Measurements from ENCODE around the gene NPFFR2.
"Not testable (repeated sequence)": the region's sequence is repeated elsewhere in the genome, so short reads cannot be mapped to it uniquely, and the experiment has no call there.

The NPFFR2 gene

GRCh38 chr4:72031868-72032608 is at the start of gene NPFFR2:
Gene NPFFR2, plus strand, starts transcription at chr4:72032000. Its CDS starts 96,592 bp downstream, at chr4:72128592.
- DNase-seq, result peak; percentile 64 to 73

DNA sequence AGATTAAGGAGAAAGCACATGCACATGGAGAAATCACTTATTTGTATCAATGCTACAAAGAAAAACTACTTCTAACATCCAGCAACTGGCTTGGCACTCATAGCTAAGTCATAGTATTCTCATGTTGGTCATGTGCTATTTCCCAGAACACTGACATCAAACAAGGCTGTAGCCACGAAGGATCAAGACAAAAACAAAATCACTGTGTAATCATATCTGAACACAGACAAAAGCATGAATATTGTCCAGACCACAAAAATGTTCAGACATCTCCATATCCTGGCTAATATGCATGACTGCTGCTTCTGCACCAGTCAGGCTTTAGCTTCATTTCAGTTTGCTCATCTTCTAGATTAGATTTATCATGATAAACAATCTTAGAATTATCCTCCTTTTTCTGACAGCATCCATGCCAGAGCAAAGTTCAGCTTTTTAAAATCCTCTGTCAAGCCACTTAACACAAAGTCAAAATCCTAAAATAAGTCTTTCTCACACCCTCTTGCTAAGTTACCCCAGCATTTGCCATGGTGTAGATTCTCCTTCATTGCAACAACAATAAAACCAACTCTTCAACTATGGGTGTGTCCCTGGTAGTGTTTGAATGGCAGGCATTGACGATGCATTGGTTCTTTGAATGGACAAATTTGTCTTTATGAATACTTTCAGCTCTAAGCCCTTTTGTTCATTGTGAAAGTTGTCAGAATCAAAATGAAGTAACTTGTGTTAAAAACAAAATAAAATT is 39.1 kb upstream of the NPFFR2 start:
- DNase-seq, result no peak

- no peak for DNase-seq
Observed at GRCh38 chr4:71994559-71994958, 37.2 kb upstream of the NPFFR2 start.

DNA sequence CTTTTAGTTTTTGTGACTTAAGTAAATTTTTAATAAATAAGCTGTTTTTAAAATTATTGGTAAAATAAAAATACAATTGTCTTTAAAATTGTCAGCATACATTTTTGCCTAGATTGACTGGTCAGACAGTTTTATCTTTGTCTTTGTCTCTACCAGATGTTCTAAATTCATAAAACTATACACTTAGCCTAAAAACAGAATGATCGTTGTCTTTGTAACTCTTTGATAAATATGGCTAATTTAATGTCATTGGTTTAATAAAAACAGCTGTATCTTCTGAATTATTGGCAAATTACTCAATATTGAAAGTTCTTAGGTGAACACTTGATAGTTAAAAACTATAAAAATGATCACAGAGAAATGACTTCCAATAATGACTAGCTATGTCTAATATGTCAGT is 36.5 kb upstream of the NPFFR2 start:
- DNase-seq, result no peak

DNA sequence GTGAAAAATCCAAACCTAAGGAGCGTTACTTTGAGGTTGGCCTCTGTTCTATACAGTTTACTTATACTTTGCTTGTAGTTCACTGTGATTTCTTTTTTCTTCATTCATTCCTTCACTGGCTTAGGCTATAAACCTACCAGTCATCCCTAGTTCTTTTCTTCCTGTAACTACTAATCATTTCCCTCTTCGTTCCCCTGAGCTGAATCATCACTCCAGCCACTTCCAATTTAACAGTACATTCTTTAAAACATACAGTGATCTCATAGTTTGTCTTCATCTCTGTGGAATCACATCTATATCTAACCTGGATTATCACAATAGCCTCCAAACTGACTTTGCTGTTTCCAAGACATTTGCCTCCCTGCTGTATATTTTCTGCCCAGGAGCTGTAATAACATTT is 25.2 kb upstream of the NPFFR2 start:
- no peak for DNase-seq

DNA sequence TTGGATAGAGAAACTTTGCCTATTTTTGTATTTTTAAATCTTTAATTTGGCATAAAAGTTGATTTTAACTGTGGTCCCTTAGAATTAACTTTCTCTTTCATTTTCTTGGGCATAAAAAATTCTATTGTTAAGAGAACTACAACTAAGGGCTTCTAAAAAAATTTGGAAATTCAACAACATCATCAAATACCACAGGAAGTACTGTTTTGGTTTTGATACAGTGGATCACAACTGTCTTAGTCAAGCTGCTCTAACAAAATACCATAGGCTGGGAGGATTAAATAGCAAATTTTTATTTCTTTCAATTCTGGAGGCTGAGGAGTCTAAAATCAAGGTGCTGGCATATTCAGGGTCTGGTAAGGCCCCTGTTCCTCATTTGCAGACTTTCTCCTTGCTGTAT is 19.9 kb upstream of the NPFFR2 start:
- DNase-seq, result no peak

GRCh38 chr4:72016011-72016410 is 15.8 kb upstream of the NPFFR2 start:
- DNase-seq, result no peak

DNA sequence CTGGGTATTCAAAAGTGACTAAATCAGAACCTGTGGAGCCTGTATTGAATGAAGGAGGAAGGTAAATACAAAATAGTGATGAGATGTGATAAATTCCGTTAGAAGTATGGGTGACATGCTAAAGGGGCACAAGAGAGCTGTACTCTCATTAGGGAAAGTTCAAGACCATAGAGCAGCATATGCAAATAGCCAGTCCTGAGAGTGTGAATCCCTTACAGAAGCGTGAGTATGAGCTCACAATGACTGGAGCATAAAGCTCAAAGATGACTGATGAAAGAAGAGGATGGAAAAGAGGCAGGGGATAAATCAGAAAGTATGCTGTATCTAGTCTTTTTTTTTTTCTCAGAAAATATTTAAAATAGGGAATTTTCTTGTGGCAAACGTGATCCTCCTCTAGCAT is 12.1 kb upstream of the NPFFR2 start:
- DNase-seq, result no peak

GRCh38 chr4:72022553-72022952 is 9.2 kb upstream of the NPFFR2 start:
- no peak for DNase-seq

DNA sequence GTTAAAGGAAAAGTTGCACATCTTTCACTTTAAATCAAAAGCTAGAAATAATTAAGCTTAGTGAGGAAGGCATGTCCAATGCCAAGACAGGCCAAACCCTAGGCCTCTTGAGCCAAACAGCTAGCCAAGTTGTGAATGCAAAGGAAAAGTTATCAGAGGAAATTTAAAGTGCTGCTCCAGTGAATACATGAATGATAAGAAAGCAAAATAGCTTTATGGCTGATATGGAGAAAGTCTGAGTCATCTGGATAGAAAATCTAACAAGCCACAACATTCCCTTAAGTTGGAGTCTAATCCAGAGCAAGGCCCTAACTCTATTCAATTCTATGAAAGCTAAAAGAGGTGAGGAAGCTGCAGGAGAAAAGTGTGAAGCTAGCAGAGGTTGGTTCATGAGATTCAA is 23.8 kb downstream of the NPFFR2 start:
- DNase-seq, result no peak

DNA sequence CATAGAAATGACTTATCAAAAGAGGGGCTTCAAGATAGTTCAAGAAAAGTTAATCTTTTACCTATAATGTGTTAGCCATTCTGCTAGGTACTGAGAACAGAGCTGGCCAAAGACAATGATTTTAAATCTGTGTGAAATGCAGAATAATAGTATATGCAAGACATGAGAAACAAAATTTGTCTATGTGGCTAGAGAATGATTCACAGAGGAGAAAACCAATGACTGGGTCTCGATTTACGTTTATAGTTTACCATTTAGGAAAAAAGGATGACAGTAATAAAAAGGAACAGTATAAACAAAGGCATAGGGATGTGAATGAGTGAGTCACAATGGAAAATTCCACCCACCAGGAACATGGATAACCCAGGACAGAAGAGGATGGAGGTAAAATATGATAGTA is 31.9 kb downstream of the NPFFR2 start:
- DNase-seq, result no peak

DNA sequence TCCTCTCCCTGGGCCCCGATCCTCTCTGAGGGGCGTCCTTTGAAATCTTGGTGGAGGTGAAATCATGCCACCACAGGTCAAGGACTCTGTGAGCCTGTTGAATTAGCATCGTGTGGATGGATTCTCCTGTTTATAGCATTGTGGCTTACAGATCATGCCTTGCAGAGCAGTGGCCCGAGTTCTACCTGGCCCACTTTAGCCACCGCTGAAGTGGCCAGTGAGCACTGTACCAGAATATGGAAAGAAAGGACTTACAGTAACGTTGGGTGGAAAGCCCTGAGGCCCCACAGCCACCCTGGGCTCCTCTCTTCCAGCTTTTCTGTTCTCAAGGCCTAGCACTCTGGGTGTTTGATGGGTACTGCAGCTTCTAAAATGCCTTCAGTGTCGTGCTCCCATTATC is 35.3 kb downstream of the NPFFR2 start:
- no peak for DNase-seq

GRCh38 chr4:72073816-72074215 is 42.0 kb downstream of the NPFFR2 start:
- no peak for DNase-seq

GRCh38 chr4:72076562-72076961 is 44.8 kb downstream of the NPFFR2 start:
- DNase-seq, result no peak

GRCh38 chr4:72077346-72077745 is 45.5 kb downstream of the NPFFR2 start:
- no peak for DNase-seq

DNA sequence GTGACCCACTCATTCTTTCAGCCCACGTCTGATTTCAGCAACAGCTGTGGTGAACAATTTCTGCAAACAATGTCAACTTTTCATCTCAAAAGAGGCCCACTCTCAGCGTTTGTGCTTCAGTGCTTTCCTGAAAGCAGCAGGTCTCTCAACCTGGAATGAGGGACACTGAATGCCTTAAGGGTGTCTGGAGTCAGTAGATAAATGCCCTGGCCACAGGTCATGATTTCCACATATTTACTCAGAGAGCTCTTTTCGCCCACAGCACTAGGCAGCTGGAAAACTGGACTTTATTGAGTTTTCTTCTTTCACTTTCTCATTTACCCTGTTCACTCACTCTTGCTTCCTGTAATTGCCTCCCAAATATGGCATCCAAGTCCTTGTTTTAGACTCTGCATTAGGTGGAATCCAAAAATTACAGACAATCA is 52.8 kb downstream of the NPFFR2 start:
- no peak for DNase-seq

- DNase-seq, result not testable (repeated sequence)
Observed at GRCh38 chr4:72090606-72091005, 58.8 kb downstream of the NPFFR2 start.

DNA sequence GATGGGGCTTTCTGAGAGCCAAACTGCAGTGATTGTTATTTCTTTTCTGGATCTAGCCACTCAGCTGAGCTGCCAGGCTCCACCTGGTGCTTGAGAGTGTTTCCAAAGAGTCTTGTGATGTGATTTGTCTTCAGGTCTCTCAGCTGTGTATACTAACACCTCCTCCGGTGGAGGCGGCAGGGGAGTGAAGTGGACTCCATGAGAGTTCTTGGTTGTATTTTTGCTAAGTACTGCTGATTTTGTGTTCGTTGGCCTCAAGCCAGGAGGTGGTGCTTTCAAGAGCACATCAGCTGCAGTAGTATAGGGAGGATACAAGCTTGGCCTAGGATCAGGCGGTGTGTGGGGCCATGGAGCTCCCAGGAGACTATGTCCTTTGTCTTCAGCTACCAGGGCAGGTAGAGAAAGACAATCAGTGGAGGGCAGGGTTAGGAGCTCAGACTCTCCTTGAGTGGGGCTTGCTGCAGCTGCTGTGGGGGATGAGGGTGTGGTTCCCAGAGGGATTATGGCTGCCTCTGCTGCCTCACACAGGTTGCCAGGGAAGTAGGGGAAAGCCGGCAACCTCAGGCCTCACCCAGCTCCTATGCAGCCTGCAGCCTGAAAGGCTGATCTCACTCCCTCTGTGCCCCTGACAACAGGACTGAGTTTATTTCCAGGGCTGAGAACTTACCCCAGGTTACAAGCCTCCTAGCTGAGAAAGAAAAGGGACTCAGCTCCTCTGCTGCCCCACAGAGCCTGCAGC is 62.4 kb downstream of the NPFFR2 start:
- DNase-seq, result peak in 1 of 2 experiments; percentile 18

DNA sequence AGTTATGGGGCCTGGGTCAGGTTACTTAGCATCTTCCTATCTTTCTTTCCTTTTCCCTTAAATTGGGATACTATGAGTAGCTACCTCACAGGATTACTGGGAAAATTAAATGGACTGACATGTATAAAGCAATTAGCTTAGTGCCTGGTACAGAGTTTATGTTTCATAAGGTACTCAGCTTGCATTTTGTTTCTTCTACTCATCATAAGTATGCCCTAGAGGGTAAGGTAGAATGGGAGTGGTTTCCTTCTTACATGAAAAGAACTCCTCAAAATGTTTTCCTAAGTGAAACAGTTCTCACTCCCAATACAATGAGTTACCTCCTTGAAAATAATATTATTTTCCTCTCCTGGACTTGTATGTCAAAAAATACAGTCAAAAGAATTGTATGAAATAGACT is 75.7 kb downstream of the NPFFR2 start:
- no peak for DNase-seq

DNA sequence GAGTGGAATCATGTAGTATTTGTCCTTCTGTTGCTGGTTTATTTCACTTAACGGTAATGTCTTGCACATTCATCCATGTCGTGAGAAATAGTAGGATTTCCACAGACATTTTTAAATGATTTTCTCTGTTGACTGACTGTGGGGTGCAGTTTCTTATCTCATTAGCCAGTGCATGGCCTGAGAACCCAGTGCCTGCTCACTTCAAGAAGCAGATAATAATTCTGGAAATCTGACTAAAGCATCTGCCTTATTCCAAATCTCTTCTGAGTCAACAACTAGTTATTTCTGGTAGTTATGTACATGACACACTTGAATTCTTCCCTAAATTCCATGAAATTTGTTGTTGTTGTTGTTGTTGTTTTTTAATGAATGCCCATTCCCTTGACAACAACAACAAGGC is 77.6 kb downstream of the NPFFR2 start:
- no peak for DNase-seq

DNA sequence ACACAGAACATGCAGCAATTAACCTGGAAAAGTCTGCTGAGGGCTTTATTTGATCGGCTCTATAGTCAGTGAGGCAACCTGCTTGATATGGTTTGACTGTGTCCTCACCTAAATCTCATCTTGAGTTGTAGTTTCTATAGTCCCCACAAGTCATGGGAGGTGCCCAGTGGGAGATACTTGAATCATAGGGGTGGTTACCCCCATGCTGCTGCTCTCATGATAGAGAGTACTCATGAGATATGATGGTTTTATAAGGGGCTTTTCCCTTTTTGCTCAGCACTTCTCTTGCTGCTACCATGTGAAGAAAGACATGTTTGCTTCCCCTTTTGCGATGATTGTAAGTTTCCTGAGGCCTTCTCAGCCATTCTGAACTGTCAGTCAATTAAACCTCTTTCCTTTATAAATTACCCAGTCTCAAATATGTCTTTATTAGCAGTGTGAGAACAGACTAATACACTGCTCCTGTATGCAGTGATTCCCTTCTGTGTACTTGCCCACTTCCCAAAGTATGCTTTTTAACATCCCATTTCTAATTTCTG is 78.2 kb downstream of the NPFFR2 start:
- DNase-seq, result no peak

DNA sequence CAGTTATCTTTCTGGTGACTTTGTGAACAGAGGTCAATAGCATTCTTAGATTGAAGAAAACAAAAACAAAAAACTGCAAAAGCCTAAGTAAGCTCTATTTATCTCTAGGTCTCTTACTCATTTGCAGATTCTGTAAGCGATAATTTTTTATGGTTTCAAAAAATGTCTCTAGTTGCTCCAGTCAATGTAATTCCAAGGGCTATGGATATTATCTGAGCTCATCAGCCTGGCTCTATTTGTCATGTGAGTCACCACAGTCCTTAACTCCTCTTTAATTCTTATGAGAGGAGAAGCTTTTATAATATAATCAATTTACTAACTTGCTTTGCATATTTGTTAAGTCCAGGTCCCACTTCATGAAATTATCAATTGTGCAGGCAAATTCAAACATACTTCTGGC is 79.1 kb downstream of the NPFFR2 start:
- no peak for DNase-seq

- no peak for DNase-seq
Observed at GRCh38 chr4:72111863-72112262, 80.1 kb downstream of the NPFFR2 start.
